Measurements from ENCODE around the gene CNN1. TPM values are rescaled to one million over a fixed set of nuclear protein-coding genes. Genes with fewer than 3 reads are reported as not detected.

CNN1 gene
- total RNA-seq, 4 donors from 2014 or later, result 0.92 to 6.7 (median 3.9) TPM

DNA sequence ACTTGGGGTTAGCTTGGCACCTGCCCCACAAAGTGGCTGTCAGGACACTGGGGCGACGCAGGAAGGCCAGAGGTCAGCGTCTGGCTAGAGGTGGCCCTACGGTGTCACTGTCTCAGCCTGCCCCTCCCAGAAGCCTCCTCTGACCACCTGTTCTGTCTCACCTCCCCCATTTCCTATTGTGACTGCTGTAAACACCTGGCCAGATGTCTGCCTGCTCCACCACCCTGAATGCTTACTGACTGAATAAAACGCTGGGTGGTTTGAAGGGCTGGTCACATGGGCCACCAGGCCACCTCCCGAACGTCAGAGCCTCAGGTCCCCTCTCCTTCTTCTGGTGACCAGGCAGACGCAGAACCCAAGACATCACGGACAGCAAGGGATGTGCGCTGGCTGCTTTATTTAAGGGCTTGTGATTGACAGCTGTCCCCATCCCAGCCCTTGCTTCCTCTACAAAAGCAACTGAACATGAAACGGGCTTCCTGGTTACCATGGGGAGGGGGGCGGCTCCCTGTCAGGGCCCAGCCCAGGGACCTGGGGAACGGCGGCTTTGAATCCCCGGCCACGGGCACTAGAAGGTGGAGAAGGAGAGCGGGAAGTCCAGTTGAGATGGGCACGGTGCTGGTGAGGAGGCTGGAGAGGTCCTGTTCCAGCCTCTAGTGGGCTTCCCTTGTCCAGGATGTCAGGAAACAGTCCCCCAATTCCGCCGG, 14.2 kb downstream of the CNN1 start:
- H3K4me3 ChIP-seq, result no peak overlapping the region
- H3K27me3 ChIP-seq, result no peaks in the 10 kb centered on the region
- intact Hi-C loops (cut with DNase I; ENCODE audit: low total_unique reads) (no loop called here), in situ Hi-C loops (cut with MboI; ENCODE audit: low sequenced_read_pairs in 4 of 4) (no loop called here)
- peaks cover 2% of the 10 kb centered on the region in 2 donors for H3K4me1 ChIP-seq
- no peaks in the 10 kb centered on the region for H3K9me3 ChIP-seq
- DNase-seq, result no peak
- H3K27ac ChIP-seq, result peak overlapping the region in 1 of 4 donors; percentile 73
- peaks cover 0 to 28% of the 10 kb centered on the region in 2 donors for H3K36me3 ChIP-seq
- TF ChIP-seq, protein P1, sequence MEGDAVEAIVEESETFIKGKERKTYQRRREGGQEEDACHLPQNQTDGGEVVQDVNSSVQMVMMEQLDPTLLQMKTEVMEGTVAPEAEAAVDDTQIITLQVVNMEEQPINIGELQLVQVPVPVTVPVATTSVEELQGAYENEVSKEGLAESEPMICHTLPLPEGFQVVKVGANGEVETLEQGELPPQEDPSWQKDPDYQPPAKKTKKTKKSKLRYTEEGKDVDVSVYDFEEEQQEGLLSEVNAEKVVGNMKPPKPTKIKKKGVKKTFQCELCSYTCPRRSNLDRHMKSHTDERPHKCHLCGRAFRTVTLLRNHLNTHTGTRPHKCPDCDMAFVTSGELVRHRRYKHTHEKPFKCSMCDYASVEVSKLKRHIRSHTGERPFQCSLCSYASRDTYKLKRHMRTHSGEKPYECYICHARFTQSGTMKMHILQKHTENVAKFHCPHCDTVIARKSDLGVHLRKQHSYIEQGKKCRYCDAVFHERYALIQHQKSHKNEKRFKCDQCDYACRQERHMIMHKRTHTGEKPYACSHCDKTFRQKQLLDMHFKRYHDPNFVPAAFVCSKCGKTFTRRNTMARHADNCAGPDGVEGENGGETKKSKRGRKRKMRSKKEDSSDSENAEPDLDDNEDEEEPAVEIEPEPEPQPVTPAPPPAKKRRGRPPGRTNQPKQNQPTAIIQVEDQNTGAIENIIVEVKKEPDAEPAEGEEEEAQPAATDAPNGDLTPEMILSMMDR (IDR thresholded peaks at IDR 0.05 in 4 of 5, conservative IDR thresholded peaks at IDR 0.05 in 1 of 5), result no peak
- TF ChIP-seq POLR2A (IDR thresholded peaks at IDR 0.05), result no peak
- no peak for ATAC-seq

DNA sequence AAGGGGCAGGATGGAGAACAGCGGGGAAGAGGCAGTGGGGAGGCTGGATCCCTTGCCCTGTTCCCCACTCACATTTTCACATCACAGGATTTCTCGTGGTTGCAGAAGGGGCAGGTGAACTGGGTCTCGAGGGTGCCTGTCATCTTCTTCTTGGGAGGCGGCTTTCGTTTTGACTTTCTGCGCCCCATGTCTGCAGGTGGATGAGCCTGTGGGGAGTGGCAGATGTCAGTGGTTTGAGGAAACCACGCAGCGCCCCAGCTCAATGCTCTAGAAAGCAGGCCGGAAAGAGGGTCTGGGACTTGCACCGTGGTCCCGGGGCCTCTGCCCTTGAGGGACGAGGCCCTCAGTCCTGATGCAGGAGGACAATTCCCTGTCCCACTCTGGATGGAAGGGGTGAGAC, 15.5 kb downstream of the CNN1 start:
- intact Hi-C loops (cut with DNase I; ENCODE audit: low total_unique reads), result no loop called here
- H3K4me1 ChIP-seq, result peaks cover 10 to 11% of the 10 kb centered on the region in 2 donors

DNA sequence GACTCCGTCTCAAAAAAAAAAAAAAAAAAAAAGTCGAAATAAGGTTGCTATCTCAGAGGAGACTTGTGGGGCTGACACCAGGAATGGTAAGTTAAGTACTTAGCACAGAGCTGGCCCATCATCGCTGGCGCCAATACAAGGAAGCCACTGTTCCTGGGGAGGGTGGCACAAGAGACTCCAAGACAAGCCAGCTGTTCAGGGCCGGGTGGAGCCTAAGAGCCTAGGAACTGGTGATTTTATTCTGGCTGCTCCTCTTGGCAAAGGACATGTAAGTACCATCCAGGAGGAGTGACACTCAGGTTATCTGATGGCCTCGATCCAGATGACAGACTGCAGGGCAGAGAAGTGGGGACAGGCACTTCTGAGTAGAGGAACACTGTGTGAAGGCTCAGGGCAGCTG, 16.6 kb downstream of the CNN1 start:
- peaks cover 15 to 19% of the 10 kb centered on the region in 2 donors for H3K4me1 ChIP-seq
- intact Hi-C loops (cut with DNase I; ENCODE audit: low total_unique reads) (no loop called here), in situ Hi-C loops (cut with MboI; ENCODE audit: low sequenced_read_pairs in 4 of 4) (no loop called here)
- no peak overlapping the region for H3K27ac ChIP-seq
- ATAC-seq (no peak), DNase-seq (no peak)
- H3K27me3 ChIP-seq, result no peaks in the 10 kb centered on the region
- TF ChIP-seq, protein P1 (IDR thresholded peaks at IDR 0.05 in 4 of 5, conservative IDR thresholded peaks at IDR 0.05 in 1 of 5), result no peak
- no peak for TF ChIP-seq POLR2A (IDR thresholded peaks at IDR 0.05)
- no peaks in the 10 kb centered on the region for H3K9me3 ChIP-seq
- no peak overlapping the region for H3K4me3 ChIP-seq
- peaks cover 0 to 28% of the 10 kb centered on the region in 2 donors for H3K36me3 ChIP-seq

More for the DNA sequence above, 15.5 kb downstream of the CNN1 start:
- DNase-seq (no peak), ATAC-seq (no peak)
- Histone ChIP-seq H3K36me3 (peaks cover 0 to 28% of the 10 kb centered on the region in 2 donors), H3K9me3 (no peaks in the 10 kb centered on the region), H3K27me3 (no peaks in the 10 kb centered on the region), H3K27ac (no peak overlapping the region), H3K4me3 (no peak overlapping the region)
- in situ Hi-C loops (cut with MboI; ENCODE audit: low sequenced_read_pairs in 4 of 4), result no loop called here
- TF ChIP-seq POLR2A (IDR thresholded peaks at IDR 0.05), result no peak
- TF ChIP-seq, protein P1 (IDR thresholded peaks at IDR 0.05 in 4 of 5, conservative IDR thresholded peaks at IDR 0.05 in 1 of 5), result no peak

DNA sequence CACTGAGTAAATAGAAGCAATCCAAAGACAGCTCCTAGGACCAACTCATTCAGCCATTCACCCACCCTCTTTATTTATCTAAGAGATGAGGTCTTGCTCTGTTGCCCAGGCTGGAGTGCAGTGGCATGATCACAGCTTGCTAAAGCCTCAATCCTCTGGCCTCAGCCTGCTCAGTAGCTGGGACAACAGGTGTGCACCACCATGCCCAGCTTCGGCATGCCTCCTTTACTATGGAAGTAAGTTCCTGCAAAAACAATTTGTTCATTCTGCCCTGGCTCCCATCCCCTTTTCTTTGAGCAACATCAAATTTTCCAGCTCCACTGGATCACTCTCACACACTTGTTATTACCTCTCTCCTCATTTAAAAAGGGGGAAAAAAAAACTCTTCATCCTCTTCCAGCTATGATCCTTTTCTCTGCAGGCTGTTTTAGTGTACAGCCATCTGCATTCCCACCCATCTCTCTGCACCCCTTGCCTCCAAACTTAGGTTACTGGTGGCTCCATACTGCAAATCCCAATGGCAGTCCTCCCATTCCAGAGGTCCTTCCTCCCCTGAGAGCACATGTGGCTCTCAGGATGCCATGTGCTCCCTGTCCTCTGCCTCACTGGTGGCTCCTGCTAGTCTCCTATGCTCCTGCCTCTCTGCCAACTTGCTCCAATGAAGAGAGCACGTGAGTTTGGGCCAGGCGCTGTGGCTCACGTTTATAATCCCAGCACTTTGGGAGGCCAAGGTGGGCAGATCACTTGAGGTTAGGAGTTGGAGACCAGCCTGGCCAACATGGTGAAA, 18.2 kb downstream of the CNN1 start:
- H3K27ac ChIP-seq, result no peak overlapping the region
- peaks cover 22 to 25% of the 10 kb centered on the region in 2 donors for H3K4me1 ChIP-seq

More for the DNA sequence above, 18.2 kb downstream of the CNN1 start:
- DNase-seq, result no peak
- intact Hi-C loops (cut with DNase I; ENCODE audit: low total_unique reads) (no loop called here), in situ Hi-C loops (cut with MboI; ENCODE audit: low sequenced_read_pairs in 4 of 4) (no loop called here)
- no peaks in the 10 kb centered on the region for H3K27me3 ChIP-seq
- ATAC-seq, result no peak
- H3K36me3 ChIP-seq, result peaks cover 0 to 28% of the 10 kb centered on the region in 2 donors
- H3K9me3 ChIP-seq, result no peaks in the 10 kb centered on the region
- H3K4me3 ChIP-seq, result no peak overlapping the region
- TF ChIP-seq, protein P1 (IDR thresholded peaks at IDR 0.05 in 4 of 5, conservative IDR thresholded peaks at IDR 0.05 in 1 of 5), result no peak
- no peak for TF ChIP-seq POLR2A (IDR thresholded peaks at IDR 0.05)
